ENCODE data around the gene ZNF646. TPM values are rescaled to one million over a fixed set of nuclear protein-coding genes. Genes with fewer than 3 reads are reported as not detected.

Gene ZNF646
- total and polyA plus RNA-seq, 2 of the 13 experiments (the other 11 are each of a cell fraction or from before 2014, with no cell fraction given), result 3.4 to 10.9 TPM

DNA sequence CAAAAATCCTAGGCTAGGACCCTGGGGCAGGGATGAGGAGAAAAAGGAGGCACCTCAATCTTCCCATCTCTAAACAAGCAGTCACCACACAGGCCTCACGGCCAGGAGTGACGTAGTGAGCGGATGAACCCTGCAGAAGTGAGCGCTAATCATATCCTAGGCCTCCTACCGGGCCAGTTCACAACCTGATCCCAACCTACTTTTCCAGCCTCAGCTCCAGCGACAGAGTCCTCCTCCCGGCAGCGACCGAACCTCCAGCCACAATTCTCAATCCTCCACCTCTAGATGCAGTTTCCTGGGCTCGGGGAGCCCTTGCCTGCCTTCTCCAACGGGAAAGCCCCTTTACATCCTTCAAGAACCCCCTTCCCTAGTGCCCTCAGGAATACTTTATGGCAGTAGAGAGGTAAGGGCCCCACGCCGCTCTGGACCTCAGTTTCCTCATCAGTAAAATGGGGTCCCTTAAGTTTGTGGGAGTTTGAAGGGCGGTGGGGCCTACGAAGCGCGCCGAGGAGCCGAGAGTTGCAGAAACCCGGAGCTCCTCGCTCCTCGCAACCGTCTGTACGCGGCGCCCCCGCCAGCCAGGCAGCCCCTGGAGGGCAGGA, 1.6 kb upstream of the ZNF646 start (continued):
- TF ChIP-seq ZNF33A (CRISPR knock-in tag; IDR thresholded peaks at IDR 0.05; ENCODE audit: borderline replicate concordance) (peak; percentile 73; the same call in 1 of the 2 replicates), ZSCAN22 (CRISPR knock-in tag; IDR thresholded peaks at IDR 0.05) (no peak), KDM5B (CRISPR knock-in tag; IDR thresholded peaks at IDR 0.05; ENCODE audit: borderline replicate concordance) (peak; percentile 4; the same call in 1 of the 2 replicates), ZNF263 (CRISPR knock-in tag; IDR thresholded peaks at IDR 0.05) (peak; percentile 64; the same call in 1 of the 2 replicates), ZSCAN20 (CRISPR knock-in tag; IDR thresholded peaks at IDR 0.05; ENCODE audit: borderline replicate concordance) (no peak), AGO2 (optimal IDR thresholded peaks at IDR 0.05; ENCODE audit: low read depth, low read length) (no peak), THAP11 (CRISPR knock-in tag; IDR thresholded peaks at IDR 0.05) (no peak), GABPA (IDR thresholded peaks at IDR 0.05; ENCODE audit: low read depth, low read length) (0 out of 2 replicates have a peak, but pooled peaks have one; percentile 5), GABPA (CRISPR knock-in tag; IDR thresholded peaks at IDR 0.05; ENCODE audit: low read depth) (no peak), KLF6 (CRISPR knock-in tag; IDR thresholded peaks at IDR 0.05) (no peak), SAFB2 (CRISPR knock-in tag; IDR thresholded peaks at IDR 0.05; ENCODE audit: borderline replicate concordance, low read depth) (no peak; the same call in 1 of the 2 replicates), ZNF7 (CRISPR knock-in tag; IDR thresholded peaks at IDR 0.05) (no peak), ZNF816 (CRISPR knock-in tag; IDR thresholded peaks at IDR 0.05; ENCODE audit: borderline replicate concordance) (peak; percentile 61; the same call in 1 of the 2 replicates), ZNF264 (CRISPR knock-in tag; IDR thresholded peaks at IDR 0.05) (peak; percentile 62; the same call in 1 of the 2 replicates), PHF8 (CRISPR knock-in tag; IDR thresholded peaks at IDR 0.05) (peak; percentile 45; the same call in 1 of the 2 replicates), NR2F1 (CRISPR knock-in tag; IDR thresholded peaks at IDR 0.05) (no peak), ZNF552 (CRISPR knock-in tag; IDR thresholded peaks at IDR 0.05; ENCODE audit: borderline replicate concordance) (0 out of 2 replicates have a peak, but pooled peaks have one; percentile 37), MEIS2 (CRISPR knock-in tag; IDR thresholded peaks at IDR 0.05) (no peak), RORA (CRISPR knock-in tag; IDR thresholded peaks at IDR 0.05) (peak; percentile 25; the same call in 1 of the 2 replicates), ZNF746 (CRISPR knock-in tag; IDR thresholded peaks at IDR 0.05) (no peak), KLF15 (CRISPR knock-in tag; IDR thresholded peaks at IDR 0.05; ENCODE audit: borderline replicate concordance) (no peak), ATF1 (CRISPR knock-in tag; IDR thresholded peaks at IDR 0.05) (no peak), SMAD9 (CRISPR knock-in tag; IDR thresholded peaks at IDR 0.05) (no peak), ZBTB42 (CRISPR knock-in tag; IDR thresholded peaks at IDR 0.05) (no peak)
- TF ChIP-seq, protein P1, sequence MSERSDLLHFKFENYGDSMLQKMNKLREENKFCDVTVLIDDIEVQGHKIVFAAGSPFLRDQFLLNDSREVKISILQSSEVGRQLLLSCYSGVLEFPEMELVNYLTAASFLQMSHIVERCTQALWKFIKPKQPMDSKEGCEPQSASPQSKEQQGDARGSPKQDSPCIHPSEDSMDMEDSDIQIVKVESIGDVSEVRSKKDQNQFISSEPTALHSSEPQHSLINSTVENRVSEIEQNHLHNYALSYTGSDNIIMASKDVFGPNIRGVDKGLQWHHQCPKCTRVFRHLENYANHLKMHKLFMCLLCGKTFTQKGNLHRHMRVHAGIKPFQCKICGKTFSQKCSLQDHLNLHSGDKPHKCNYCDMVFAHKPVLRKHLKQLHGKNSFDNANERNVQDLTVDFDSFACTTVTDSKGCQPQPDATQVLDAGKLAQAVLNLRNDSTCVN (CRISPR knock-in tag; IDR thresholded peaks at IDR 0.05; ENCODE audit: borderline replicate concordance), result no peak; the same call in 1 of the 2 replicates
- TF ChIP-seq, protein P2, sequence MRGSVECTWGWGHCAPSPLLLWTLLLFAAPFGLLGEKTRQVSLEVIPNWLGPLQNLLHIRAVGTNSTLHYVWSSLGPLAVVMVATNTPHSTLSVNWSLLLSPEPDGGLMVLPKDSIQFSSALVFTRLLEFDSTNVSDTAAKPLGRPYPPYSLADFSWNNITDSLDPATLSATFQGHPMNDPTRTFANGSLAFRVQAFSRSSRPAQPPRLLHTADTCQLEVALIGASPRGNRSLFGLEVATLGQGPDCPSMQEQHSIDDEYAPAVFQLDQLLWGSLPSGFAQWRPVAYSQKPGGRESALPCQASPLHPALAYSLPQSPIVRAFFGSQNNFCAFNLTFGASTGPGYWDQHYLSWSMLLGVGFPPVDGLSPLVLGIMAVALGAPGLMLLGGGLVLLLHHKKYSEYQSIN (CRISPR knock-in tag; IDR thresholded peaks at IDR 0.05; ENCODE audit: borderline replicate concordance), result no peak
- TF ChIP-seq, protein P3, sequence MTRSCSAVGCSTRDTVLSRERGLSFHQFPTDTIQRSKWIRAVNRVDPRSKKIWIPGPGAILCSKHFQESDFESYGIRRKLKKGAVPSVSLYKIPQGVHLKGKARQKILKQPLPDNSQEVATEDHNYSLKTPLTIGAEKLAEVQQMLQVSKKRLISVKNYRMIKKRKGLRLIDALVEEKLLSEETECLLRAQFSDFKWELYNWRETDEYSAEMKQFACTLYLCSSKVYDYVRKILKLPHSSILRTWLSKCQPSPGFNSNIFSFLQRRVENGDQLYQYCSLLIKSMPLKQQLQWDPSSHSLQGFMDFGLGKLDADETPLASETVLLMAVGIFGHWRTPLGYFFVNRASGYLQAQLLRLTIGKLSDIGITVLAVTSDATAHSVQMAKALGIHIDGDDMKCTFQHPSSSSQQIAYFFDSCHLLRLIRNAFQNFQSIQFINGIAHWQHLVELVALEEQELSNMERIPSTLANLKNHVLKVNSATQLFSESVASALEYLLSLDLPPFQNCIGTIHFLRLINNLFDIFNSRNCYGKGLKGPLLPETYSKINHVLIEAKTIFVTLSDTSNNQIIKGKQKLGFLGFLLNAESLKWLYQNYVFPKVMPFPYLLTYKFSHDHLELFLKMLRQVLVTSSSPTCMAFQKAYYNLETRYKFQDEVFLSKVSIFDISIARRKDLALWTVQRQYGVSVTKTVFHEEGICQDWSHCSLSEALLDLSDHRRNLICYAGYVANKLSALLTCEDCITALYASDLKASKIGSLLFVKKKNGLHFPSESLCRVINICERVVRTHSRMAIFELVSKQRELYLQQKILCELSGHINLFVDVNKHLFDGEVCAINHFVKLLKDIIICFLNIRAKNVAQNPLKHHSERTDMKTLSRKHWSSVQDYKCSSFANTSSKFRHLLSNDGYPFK (CRISPR knock-in tag; IDR thresholded peaks at IDR 0.05; ENCODE audit: borderline replicate concordance), result peak; percentile 52; the same call in 1 of the 2 replicates
